ENCODE results near the gene TCF19.

DNA sequence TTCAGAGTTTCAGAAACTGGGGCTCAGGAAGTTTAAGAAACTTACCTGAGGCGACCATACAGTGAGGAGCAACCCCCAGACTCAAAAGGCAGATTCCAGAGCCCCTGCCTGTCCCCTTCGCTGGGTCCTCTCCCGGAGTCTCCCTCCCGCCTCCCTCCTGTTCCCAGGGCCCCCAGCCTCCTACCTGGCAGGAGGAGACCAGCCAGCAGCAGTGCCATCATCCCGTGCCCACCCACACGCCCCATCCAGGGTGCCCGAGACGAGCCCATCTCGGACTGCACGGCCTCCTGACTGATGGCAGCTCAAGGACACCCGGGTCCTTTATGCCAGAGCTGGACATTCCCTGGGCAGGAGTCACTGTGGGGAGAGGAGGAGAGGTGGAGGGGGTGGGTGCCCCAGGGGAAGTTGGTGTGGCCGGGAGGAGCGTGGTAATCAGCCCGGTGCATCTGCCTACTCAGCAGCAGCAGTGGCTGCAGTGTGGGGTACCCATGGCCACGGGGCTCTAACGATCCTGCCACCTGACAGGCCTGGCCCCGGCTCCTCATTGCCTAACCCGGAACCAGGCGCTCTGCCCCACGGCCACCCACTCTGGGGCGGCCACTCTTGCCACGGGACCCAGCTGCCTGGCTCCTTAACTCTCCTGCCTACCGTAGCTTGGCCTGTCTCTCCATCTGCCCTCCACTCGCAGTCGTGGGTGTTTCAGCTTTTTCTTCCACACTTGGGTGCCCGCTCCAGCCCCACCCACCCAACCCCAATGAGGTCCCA lies 38.1 kb upstream of the TCF19 start, which contains the start of gene CDSN:
- TF ChIP-seq CTCF (conservative IDR thresholded peaks at IDR 0.05; ENCODE audit: low read depth in 2 of 2) (no peak), POLR2AphosphoS5 (IDR thresholded peaks at IDR 0.05; ENCODE audit: low read depth) (no peak), CREB1 (CRISPR knock-in tag; IDR thresholded peaks at IDR 0.05; ENCODE audit: low read depth) (no peak), STAT1 (IDR thresholded peaks at IDR 0.05; ENCODE audit: unreplicated experiment) (no peak)
- TF ChIP-seq, protein P1, sequence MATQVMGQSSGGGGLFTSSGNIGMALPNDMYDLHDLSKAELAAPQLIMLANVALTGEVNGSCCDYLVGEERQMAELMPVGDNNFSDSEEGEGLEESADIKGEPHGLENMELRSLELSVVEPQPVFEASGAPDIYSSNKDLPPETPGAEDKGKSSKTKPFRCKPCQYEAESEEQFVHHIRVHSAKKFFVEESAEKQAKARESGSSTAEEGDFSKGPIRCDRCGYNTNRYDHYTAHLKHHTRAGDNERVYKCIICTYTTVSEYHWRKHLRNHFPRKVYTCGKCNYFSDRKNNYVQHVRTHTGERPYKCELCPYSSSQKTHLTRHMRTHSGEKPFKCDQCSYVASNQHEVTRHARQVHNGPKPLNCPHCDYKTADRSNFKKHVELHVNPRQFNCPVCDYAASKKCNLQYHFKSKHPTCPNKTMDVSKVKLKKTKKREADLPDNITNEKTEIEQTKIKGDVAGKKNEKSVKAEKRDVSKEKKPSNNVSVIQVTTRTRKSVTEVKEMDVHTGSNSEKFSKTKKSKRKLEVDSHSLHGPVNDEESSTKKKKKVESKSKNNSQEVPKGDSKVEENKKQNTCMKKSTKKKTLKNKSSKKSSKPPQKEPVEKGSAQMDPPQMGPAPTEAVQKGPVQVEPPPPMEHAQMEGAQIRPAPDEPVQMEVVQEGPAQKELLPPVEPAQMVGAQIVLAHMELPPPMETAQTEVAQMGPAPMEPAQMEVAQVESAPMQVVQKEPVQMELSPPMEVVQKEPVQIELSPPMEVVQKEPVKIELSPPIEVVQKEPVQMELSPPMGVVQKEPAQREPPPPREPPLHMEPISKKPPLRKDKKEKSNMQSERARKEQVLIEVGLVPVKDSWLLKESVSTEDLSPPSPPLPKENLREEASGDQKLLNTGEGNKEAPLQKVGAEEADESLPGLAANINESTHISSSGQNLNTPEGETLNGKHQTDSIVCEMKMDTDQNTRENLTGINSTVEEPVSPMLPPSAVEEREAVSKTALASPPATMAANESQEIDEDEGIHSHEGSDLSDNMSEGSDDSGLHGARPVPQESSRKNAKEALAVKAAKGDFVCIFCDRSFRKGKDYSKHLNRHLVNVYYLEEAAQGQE (IDR thresholded peaks at IDR 0.05; ENCODE audit: unreplicated experiment), result no peak

All from GM23338 (cell line).